WTC11 (cell line): ENCODE data around the gene COX7A2. TPM values are rescaled to one million over a fixed set of nuclear protein-coding genes. Genes with fewer than 3 reads are reported as not detected.

Source experiments
- ATAC-seq: fragments of 200-7000 bp; cut with Tn5 transposase; 2 replicates; pipeline ENCODE4 v1.10.0; 2021; ENCODE audit warnings: mild to moderate bottlenecking, moderate library complexity
- CTCF ChIA-PET: fragments of 300-600 bp; sonication (Branson Sonifier 250); formaldehyde crosslinking; loops from one replicate; lab custom pipeline; 2021; ENCODE audit warnings: antibody characterized with exemption; lab: Charles Lee
- POLR2A ChIA-PET: fragments of 350-600 bp; sonication (Branson Sonifier 250); formaldehyde crosslinking; loops from one replicate; lab custom pipeline; 2021; ENCODE audit warnings: antibody characterized with exemption; lab: Charles Lee
- DNase-seq: peaks from one replicate; pipeline ENCODE4 v3.0.0; 2021; ENCODE audit warnings: low spot score
- H3K27ac Mint-ChIP-seq: 2 replicates; pipeline ENCODE4 v1.8.0; 2021; ENCODE audit warnings: mixed read lengths
- H3K27me3 Mint-ChIP-seq: 2 replicates; pipeline ENCODE4 v1.8.0; 2021; ENCODE audit warnings: low read depth, mild to moderate bottlenecking, moderate library complexity, mixed read lengths
- H3K36me3 Mint-ChIP-seq: 2 replicates; pipeline ENCODE4 v1.8.0; 2021; ENCODE audit warnings: mixed read lengths
- H3K4me1 Mint-ChIP-seq: 2 replicates; pipeline ENCODE4 v1.8.0; 2022; ENCODE audit warnings: mixed read lengths
- H3K4me3 Mint-ChIP-seq: 2 replicates; pipeline ENCODE4 v1.8.0; 2021; ENCODE audit warnings: mild to moderate bottlenecking, moderate library complexity, mixed read lengths
- H3K9me3 Mint-ChIP-seq: 2 replicates; pipeline ENCODE4 v1.8.0; 2021; ENCODE audit warnings: mixed read lengths
- GRHL2 ChIP-seq: fragments of 250-450 bp; sonication (Bioruptor Pico); IDR thresholded peaks from 2 replicates; pipeline ENCODE4 v1.8.0; 2022; ENCODE audit warnings: mild to moderate bottlenecking, moderate library complexity; ENCODE audit not compliant: insufficient replicate concordance, severe bottlenecking
- IRF2 ChIP-seq: sonication (generic); formaldehyde crosslinking; IDR thresholded peaks from 2 replicates; pipeline ENCODE4 v1.8.0; 2022; ENCODE audit warnings: low read depth, missing genetic modification reagents, borderline replicate concordance
- KAT7 ChIP-seq: sonication (generic); formaldehyde crosslinking; IDR thresholded peaks from 2 replicates; pipeline ENCODE4 v1.8.1; 2023; ENCODE audit warnings: missing genetic modification reagents, mild to moderate bottlenecking, borderline replicate concordance
- NFYB ChIP-seq: sonication (generic); formaldehyde crosslinking; conservative IDR thresholded peaks from 2 replicates; pipeline ENCODE4 v1.8.0; 2022; ENCODE audit warnings: low read depth, missing genetic modification reagents
- RELA ChIP-seq: sonication (generic); formaldehyde crosslinking; IDR thresholded peaks from 2 replicates; pipeline ENCODE4 v1.8.1; 2022; ENCODE audit warnings: missing genetic modification reagents, mild to moderate bottlenecking, borderline replicate concordance
- SMAD3 ChIP-seq: sonication (generic); formaldehyde crosslinking; IDR thresholded peaks from 2 replicates; pipeline ENCODE4 v1.8.0; 2022; ENCODE audit warnings: missing genetic modification reagents, mild to moderate bottlenecking, borderline replicate concordance
- TEAD4 ChIP-seq: sonication (generic); formaldehyde crosslinking; IDR thresholded peaks from 2 replicates; pipeline ENCODE4 v1.8.0; 2022; ENCODE audit warnings: mild to moderate bottlenecking, missing genetic modification reagents
- ZNF121 ChIP-seq: sonication (generic); formaldehyde crosslinking; IDR thresholded peaks from 2 replicates; pipeline ENCODE4 v1.8.0; 2023; ENCODE audit warnings: missing genetic modification reagents
- ZNF138 ChIP-seq: sonication (generic); formaldehyde crosslinking; conservative IDR thresholded peaks from 2 replicates; pipeline ENCODE4 v1.8.1; 2022; ENCODE audit warnings: mild to moderate bottlenecking, moderate library complexity, missing genetic modification reagents
- ZNF416 ChIP-seq: fragments of 250-450 bp; sonication (Bioruptor Pico); IDR thresholded peaks from 2 replicates; pipeline ENCODE4 v1.9.0; 2021; ENCODE audit warnings: mild to moderate bottlenecking, inconsistent platforms
- total RNA-seq: library from RNA; stranded (reverse); gene quantifications from 3 replicates; pipeline ENCODE4 v1.2.3, GENCODE V29; 2021
- TF ChIP-seq, protein P1 (sequence below): sonication (generic); formaldehyde crosslinking; IDR thresholded peaks from 2 replicates; pipeline ENCODE4 v1.8.1; 2022; ENCODE audit warnings: low read depth, missing genetic modification reagents, borderline replicate concordance
- TF ChIP-seq, protein P2 (sequence below): fragments of 250-450 bp; sonication (Bioruptor Pico); conservative IDR thresholded peaks from 2 replicates; pipeline ENCODE4 v1.9.0; 2021; ENCODE audit warnings: mild to moderate bottlenecking
- TF ChIP-seq, protein P3 (sequence below): sonication (generic); formaldehyde crosslinking; IDR thresholded peaks from 2 replicates; pipeline ENCODE4 v1.8.1; 2023; ENCODE audit warnings: mild to moderate bottlenecking, missing genetic modification reagents
- TF ChIP-seq, protein P4 (sequence below): fragments of 250-450 bp; sonication (Bioruptor Pico); IDR thresholded peaks from 2 replicates; pipeline ENCODE4 v1.9.0; 2021; ENCODE audit warnings: mild to moderate bottlenecking
- TF ChIP-seq, protein P5 (sequence below): sonication (generic); formaldehyde crosslinking; IDR thresholded peaks from 2 replicates; pipeline ENCODE4 v1.8.1; 2022; ENCODE audit warnings: missing genetic modification reagents, borderline replicate concordance

Gene COX7A2
- total RNA-seq, 1 experiment from 2014 or later = 472 TPM

DNA sequence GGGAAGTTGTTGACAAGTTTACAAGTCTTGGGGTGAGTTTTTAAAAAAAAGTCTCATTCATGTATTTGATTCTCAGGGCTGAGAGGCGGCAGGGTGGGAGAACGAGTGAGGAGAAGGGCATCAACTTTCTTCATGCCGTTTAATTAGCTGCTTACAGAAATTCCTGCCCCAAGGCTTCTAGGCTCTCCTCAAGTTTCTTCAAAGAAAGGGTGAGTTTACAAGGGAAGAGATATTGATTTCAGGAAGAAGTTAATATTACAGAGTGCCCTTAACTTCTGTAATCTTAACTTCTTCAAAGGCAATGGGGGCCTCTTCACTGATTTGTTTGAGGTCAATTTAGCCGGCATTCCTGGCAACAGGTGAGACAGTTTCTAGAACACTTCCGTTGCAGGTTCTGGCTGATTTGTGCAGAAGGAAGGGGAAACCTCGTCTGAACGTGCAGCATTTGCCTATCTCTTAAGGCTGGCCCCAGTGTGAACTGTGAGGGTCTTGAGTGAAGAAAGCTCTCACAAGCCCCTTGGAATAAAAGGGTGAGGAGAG is 34.3 kb downstream of the COX7A2 start:
- peaks cover 78% of the 10 kb centered on the region for H3K4me1 Mint-ChIP-seq
- no peaks in the 10 kb centered on the region for H3K36me3 Mint-ChIP-seq
- H3K4me3 Mint-ChIP-seq = peak overlapping the region; percentile 85
- TF ChIP-seq, protein P1, sequence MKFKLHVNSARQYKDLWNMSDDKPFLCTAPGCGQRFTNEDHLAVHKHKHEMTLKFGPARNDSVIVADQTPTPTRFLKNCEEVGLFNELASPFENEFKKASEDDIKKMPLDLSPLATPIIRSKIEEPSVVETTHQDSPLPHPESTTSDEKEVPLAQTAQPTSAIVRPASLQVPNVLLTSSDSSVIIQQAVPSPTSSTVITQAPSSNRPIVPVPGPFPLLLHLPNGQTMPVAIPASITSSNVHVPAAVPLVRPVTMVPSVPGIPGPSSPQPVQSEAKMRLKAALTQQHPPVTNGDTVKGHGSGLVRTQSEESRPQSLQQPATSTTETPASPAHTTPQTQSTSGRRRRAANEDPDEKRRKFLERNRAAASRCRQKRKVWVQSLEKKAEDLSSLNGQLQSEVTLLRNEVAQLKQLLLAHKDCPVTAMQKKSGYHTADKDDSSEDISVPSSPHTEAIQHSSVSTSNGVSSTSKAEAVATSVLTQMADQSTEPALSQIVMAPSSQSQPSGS (CRISPR knock-in tag) = no peak
- TF ChIP-seq ZNF121 (CRISPR knock-in tag) (no peak), RELA (CRISPR knock-in tag) (no peak), ZNF138 (CRISPR knock-in tag) (no peak), TEAD4 (CRISPR knock-in tag) (no peak), KAT7 (CRISPR knock-in tag) (no peak), ZNF416 (no peak), GRHL2 (CRISPR knock-in tag) (no peak), IRF2 (CRISPR knock-in tag) (no peak), SMAD3 (CRISPR knock-in tag) (no peak), NFYB (CRISPR knock-in tag) (no peak)
- TF ChIP-seq, protein P2, sequence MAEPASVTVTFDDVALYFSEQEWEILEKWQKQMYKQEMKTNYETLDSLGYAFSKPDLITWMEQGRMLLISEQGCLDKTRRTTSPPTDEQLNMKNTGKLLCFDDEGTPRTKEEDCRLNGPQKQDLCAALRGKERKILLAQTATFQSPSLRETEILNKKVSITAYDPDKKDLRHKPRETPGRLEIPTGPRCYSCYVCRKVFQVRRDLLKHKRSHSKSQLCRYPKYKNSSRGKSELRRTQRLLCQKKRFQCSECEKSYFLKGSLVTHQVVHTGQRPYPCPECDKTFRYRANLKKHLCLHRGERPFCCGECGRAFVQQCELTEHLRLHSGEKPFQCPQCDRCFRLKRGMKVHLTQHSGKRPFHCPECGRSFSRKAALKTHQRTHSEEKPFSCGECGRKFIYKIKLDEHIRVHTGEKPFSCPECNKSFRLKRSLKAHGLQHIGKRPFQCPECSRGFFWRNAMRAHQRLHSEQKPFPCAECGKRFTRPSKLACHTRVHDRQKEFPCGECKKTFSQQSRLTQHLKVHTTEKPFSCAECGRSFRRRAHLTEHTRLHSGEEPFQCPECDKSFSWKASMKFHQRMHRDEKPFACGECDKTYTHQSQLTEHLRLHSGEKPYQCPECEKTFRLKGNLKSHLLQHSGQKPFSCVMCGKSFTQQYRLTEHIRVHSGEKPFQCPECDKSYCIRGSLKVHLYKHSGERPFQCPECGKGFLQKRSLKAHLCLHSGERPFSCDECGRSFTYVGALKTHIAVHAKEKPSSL (CRISPR knock-in tag) = no peak
- TF ChIP-seq, protein P3, sequence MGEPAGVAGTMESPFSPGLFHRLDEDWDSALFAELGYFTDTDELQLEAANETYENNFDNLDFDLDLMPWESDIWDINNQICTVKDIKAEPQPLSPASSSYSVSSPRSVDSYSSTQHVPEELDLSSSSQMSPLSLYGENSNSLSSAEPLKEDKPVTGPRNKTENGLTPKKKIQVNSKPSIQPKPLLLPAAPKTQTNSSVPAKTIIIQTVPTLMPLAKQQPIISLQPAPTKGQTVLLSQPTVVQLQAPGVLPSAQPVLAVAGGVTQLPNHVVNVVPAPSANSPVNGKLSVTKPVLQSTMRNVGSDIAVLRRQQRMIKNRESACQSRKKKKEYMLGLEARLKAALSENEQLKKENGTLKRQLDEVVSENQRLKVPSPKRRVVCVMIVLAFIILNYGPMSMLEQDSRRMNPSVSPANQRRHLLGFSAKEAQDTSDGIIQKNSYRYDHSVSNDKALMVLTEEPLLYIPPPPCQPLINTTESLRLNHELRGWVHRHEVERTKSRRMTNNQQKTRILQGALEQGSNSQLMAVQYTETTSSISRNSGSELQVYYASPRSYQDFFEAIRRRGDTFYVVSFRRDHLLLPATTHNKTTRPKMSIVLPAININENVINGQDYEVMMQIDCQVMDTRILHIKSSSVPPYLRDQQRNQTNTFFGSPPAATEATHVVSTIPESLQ (CRISPR knock-in tag) = no peak
- TF ChIP-seq, protein P4, sequence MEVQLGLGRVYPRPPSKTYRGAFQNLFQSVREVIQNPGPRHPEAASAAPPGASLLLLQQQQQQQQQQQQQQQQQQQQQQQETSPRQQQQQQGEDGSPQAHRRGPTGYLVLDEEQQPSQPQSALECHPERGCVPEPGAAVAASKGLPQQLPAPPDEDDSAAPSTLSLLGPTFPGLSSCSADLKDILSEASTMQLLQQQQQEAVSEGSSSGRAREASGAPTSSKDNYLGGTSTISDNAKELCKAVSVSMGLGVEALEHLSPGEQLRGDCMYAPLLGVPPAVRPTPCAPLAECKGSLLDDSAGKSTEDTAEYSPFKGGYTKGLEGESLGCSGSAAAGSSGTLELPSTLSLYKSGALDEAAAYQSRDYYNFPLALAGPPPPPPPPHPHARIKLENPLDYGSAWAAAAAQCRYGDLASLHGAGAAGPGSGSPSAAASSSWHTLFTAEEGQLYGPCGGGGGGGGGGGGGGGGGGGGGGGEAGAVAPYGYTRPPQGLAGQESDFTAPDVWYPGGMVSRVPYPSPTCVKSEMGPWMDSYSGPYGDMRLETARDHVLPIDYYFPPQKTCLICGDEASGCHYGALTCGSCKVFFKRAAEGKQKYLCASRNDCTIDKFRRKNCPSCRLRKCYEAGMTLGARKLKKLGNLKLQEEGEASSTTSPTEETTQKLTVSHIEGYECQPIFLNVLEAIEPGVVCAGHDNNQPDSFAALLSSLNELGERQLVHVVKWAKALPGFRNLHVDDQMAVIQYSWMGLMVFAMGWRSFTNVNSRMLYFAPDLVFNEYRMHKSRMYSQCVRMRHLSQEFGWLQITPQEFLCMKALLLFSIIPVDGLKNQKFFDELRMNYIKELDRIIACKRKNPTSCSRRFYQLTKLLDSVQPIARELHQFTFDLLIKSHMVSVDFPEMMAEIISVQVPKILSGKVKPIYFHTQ (CRISPR knock-in tag) = no peak
- TF ChIP-seq, protein P5, sequence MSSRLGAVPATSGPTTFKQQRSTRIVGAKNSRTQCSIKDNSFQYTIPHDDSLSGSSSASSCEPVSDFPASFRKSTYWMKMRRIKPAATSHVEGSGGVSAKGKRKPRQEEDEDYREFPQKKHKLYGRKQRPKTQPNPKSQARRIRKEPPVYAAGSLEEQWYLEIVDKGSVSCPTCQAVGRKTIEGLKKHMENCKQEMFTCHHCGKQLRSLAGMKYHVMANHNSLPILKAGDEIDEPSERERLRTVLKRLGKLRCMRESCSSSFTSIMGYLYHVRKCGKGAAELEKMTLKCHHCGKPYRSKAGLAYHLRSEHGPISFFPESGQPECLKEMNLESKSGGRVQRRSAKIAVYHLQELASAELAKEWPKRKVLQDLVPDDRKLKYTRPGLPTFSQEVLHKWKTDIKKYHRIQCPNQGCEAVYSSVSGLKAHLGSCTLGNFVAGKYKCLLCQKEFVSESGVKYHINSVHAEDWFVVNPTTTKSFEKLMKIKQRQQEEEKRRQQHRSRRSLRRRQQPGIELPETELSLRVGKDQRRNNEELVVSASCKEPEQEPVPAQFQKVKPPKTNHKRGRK (CRISPR knock-in tag) = no peak
- peaks cover 58% of the 10 kb centered on the region for H3K27me3 Mint-ChIP-seq
- peak overlapping the region; percentile 17; the same call in 1 of the 2 replicates for H3K27ac Mint-ChIP-seq
- CTCF ChIA-PET = interaction anchor here (0.5 to 3.2 kb wide), 79 partner anchors 8 to 1491 kb away, joined by 3 to 23 read pairs (median 4); no protein-coding TSS in a partner anchor
- no peak for ATAC-seq
- DNase-seq = no peak
- no peaks in the 10 kb centered on the region for H3K9me3 Mint-ChIP-seq
- POLR2A ChIA-PET = no interaction called here
